Neutrophil (primary cell): ENCODE results near the gene LACTB.

ENCODE experiments used
- H3K27ac ChIP-seq: fragments of 200-600 bp; sonication (generic); 2 replicates; pipeline ENCODE4 v1.5.1; 2016; ENCODE audit warnings: mild to moderate bottlenecking, moderate library complexity
- H3K27me3 ChIP-seq: fragments of 200-600 bp; sonication (generic); 2 replicates; pipeline ENCODE4 v1.6.0; 2016; ENCODE audit warnings: mild to moderate bottlenecking
- H3K36me3 ChIP-seq: fragments of 200-600 bp; sonication (generic); 2 replicates; pipeline ENCODE4 v1.5.1; 2017
- H3K4me1 ChIP-seq, 2 experiments: fragments of 200-600 bp in 1 of 2; sonication (generic) in 1 of 2; 1 replicate in 1 of 2; 2 replicates in 1 of 2; pipeline versions ENCODE4 v1.5.1 to v1.6.1; 2013 to 2016; ENCODE audit warnings: low read depth in 1 of 2, low read length in 1 of 2, mild to moderate bottlenecking in 1 of 2, moderate library complexity in 1 of 2; ENCODE audit not compliant: control insufficient read depth in 1 of 2, insufficient read depth in 1 of 2
- H3K4me3 ChIP-seq, 2 experiments: fragments of 200-600 bp in 1 of 2; sonication (generic) in 1 of 2; 1 replicate in 1 of 2; 2 replicates in 1 of 2; pipeline ENCODE4 v1.5.1; 2013 to 2016; ENCODE audit warnings: low read depth in 1 of 2, low read length in 1 of 2, mild to moderate bottlenecking in 1 of 2, moderate library complexity in 1 of 2
- H3K9me3 ChIP-seq: fragments of 200-600 bp; sonication (generic); 2 replicates; pipeline ENCODE4 v1.5.1; 2016
- TF ChIP-seq, protein P1 (sequence below): fragments of 200-600 bp; sonication (generic); IDR thresholded peaks from 2 replicates; pipeline ENCODE4 v1.5.1; 2016; ENCODE audit warnings: antibody characterized with exemption

The LACTB gene

DNA sequence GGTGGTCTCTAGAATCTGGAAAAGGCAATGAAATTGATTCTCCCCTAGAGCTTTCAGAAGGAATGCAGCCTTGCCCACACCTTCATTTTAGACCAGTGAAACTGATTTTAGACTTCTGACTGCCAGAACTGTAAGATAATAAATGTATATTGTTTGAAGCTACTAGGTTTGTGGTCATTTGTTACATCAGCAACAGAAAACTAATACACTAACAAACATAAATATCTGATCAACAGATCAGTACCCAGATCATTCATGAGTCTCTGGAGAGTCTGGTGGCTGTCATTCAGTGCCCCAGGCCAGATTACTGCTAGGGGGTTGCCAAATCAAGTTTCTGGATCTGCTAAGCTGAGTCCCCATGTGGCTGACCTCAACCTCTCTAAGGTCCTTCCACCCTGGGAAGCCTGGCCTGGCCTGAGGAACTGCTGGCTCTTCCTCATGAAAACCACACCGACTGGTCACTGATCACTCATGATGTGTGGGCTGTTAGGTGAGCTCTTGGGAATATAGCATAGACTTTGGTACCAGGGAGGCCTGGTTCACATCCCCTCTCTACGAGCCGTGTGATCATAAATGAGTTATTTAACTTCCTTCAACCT lies 11.1 kb upstream of the LACTB start:
- Histone ChIP-seq H3K4me3 (no peak overlapping the region), H3K36me3 (no peaks in the 10 kb centered on the region), H3K4me1 (no peaks in the 10 kb centered on the region), H3K27me3 (no peaks in the 10 kb centered on the region), H3K27ac (no peak overlapping the region), H3K9me3 (no peaks in the 10 kb centered on the region)
- TF ChIP-seq, protein P1, sequence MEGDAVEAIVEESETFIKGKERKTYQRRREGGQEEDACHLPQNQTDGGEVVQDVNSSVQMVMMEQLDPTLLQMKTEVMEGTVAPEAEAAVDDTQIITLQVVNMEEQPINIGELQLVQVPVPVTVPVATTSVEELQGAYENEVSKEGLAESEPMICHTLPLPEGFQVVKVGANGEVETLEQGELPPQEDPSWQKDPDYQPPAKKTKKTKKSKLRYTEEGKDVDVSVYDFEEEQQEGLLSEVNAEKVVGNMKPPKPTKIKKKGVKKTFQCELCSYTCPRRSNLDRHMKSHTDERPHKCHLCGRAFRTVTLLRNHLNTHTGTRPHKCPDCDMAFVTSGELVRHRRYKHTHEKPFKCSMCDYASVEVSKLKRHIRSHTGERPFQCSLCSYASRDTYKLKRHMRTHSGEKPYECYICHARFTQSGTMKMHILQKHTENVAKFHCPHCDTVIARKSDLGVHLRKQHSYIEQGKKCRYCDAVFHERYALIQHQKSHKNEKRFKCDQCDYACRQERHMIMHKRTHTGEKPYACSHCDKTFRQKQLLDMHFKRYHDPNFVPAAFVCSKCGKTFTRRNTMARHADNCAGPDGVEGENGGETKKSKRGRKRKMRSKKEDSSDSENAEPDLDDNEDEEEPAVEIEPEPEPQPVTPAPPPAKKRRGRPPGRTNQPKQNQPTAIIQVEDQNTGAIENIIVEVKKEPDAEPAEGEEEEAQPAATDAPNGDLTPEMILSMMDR = no peak

DNA sequence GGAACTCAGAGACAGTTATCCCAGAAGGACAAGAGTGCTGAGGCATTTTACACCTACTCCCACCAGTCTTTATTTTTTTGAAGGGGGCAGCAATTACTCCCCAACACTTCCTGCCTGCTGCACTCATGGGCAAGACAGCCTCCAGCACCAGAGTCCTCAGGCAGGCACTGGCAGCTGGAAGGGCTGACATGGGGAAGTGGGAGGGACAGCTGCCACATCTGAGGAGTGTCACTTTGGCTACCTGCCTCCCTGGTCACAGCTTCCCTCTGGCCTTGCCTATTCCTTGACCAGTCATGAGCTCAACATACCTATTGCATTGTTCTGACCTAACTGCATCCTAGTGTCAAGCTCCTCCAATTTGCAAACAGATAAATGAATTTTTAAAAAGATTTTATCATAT lies 10.2 kb upstream of the LACTB start:
- Histone ChIP-seq H3K27me3 (no peaks in the 10 kb centered on the region), H3K27ac (no peak overlapping the region), H3K4me3 (no peak overlapping the region), H3K9me3 (no peaks in the 10 kb centered on the region), H3K4me1 (no peaks in the 10 kb centered on the region), H3K36me3 (no peaks in the 10 kb centered on the region)
- TF ChIP-seq, protein P1 = no peak

DNA sequence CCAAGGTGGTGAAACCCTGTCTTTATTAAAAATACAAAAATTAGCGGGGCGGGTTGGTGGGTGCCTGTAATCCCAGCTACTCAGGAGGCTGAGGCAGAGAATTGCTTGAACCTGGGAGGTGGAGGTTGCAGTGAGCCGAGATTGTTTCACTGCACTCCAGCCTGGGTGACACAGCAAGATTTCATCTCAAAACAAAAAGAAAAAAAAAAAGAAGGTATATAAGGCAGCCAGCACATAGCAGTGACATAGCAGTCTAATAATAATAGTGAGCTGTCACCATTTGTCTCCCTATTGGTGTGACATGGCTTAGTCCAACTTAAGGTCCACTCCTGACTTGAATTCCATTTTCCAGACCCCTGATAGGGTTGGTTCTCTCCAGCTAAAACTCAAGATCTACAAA lies 8.8 kb upstream of the LACTB start:
- Histone ChIP-seq H3K9me3 (no peaks in the 10 kb centered on the region), H3K4me1 (no peaks in the 10 kb centered on the region), H3K4me3 (no peak overlapping the region), H3K27ac (no peak overlapping the region), H3K36me3 (no peaks in the 10 kb centered on the region), H3K27me3 (no peaks in the 10 kb centered on the region)
- TF ChIP-seq, protein P1 = no peak

DNA sequence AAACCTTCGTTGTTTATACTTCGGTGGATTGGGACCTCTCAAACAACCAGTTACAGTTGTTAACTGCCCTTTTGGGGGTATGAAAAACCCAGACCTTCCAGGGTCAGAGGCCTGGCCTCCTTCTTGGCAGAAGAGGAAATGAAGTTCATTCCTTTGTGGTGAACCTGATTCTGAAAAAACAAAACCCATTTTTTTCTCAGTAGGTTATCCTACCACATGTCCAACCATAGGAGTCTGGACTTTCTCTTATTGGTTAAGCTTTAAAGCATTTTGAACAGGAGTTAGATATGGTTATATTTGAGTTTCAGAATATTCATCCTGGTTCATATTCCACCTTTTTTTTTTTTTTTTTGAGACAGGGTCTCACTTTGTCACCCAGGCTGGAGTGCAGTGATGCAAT lies 7.2 kb upstream of the LACTB start:
- no peaks in the 10 kb centered on the region for H3K27me3 ChIP-seq

GRCh38 chr15:63118854-63119253 lies 2.8 kb upstream of the LACTB start:
- Histone ChIP-seq H3K36me3 (no peaks in the 10 kb centered on the region), H3K4me3 (no peak overlapping the region), H3K4me1 (peaks cover 7% of the 10 kb centered on the region in 2 experiments), H3K27me3 (no peaks in the 10 kb centered on the region), H3K9me3 (peaks cover 13% of the 10 kb centered on the region), H3K27ac (no peak overlapping the region)
- TF ChIP-seq, protein P1 = no peak

More for the DNA sequence above, 7.2 kb upstream of the LACTB start:
- Histone ChIP-seq H3K4me3 (no peak overlapping the region), H3K36me3 (no peaks in the 10 kb centered on the region), H3K4me1 (no peaks in the 10 kb centered on the region), H3K9me3 (peaks cover 7% of the 10 kb centered on the region), H3K27ac (no peak overlapping the region)
- TF ChIP-seq, protein P1 = no peak
